Neural cell (in vitro differentiated cells): ENCODE measurements around the gene SMIM26. TPM values are rescaled to one million over a fixed set of nuclear protein-coding genes. Genes with fewer than 3 reads are reported as not detected.

Experiments used
- H2AFZ ChIP-seq: fragments of 200-600, 300-800 bp; sonication (generic), shearing (Covaris generic); 2 replicates; pipeline ENCODE4 v1.6.0; 2014; ENCODE audit warnings: low read depth, mild to moderate bottlenecking, antibody characterized with exemption, low read length, moderate library complexity
- H3F3A ChIP-seq: fragments of 200-600 bp; shearing (Covaris generic); 2 replicates; pipeline ENCODE4 v1.6.1; 2016; ENCODE audit warnings: mild to moderate bottlenecking, moderate library complexity, mixed read lengths, antibody characterized with exemption, low read length; ENCODE audit not compliant: insufficient read depth, poor library complexity, severe bottlenecking
- H3K27ac ChIP-seq: fragments of 200-600, 300-800 bp; sonication (generic), shearing (Covaris generic); 2 replicates; pipeline ENCODE4 v1.5.1; 2014; ENCODE audit warnings: mild to moderate bottlenecking, low read length, moderate library complexity
- H3K27me3 ChIP-seq: fragments of 300-800, 200-600 bp; sonication (generic), shearing (Covaris generic); 2 replicates; pipeline ENCODE4 v1.6.0; 2014; ENCODE audit warnings: mild to moderate bottlenecking, low read depth, low read length, moderate library complexity; ENCODE audit not compliant: insufficient read depth
- H3K36me3 ChIP-seq: fragments of 300-800, 200-600 bp; sonication (generic), shearing (Covaris generic); 2 replicates; pipeline ENCODE4 v1.5.1; 2014; ENCODE audit warnings: mild to moderate bottlenecking, antibody characterized with exemption, low read length, moderate library complexity; ENCODE audit not compliant: insufficient read depth
- H3K4me2 ChIP-seq: fragments of 300-800, 200-600 bp; sonication (generic), shearing (Covaris generic); 2 replicates; pipeline ENCODE4 v1.6.0; 2014; ENCODE audit warnings: mild to moderate bottlenecking, low read length
- H3K4me3 ChIP-seq: fragments of 300-800, 200-600 bp; sonication (generic), shearing (Covaris generic); 2 replicates; pipeline ENCODE4 v1.5.1; 2014; ENCODE audit warnings: mild to moderate bottlenecking, low read length, moderate library complexity
- H3K79me2 ChIP-seq: fragments of 200-600 bp; shearing (Covaris generic); replicated peaks from 2 replicates; pipeline ENCODE4 v1.6.0; 2014; ENCODE audit warnings: mild to moderate bottlenecking, low read length, moderate library complexity; ENCODE audit not compliant: insufficient read depth
- H3K9ac ChIP-seq: fragments of 300-800, 200-600 bp; sonication (generic), shearing (Covaris generic); 2 replicates; pipeline ENCODE4 v1.6.1; 2016; ENCODE audit warnings: mild to moderate bottlenecking, low read length, mixed read lengths
- H3K9me2 ChIP-seq: fragments of 200-600 bp; shearing (Covaris generic); 2 replicates; pipeline ENCODE4 v1.6.1; 2016; ENCODE audit warnings: mild to moderate bottlenecking, low read length, mixed read lengths; ENCODE audit not compliant: insufficient read depth
- H3K9me3 ChIP-seq: fragments of 200-600, 300-800 bp; sonication (generic), shearing (Covaris generic); 2 replicates; pipeline ENCODE4 v1.6.1; 2016; ENCODE audit warnings: mild to moderate bottlenecking, mixed run types, low read length, moderate library complexity, mixed read lengths
- H4K20me1 ChIP-seq: fragments of 200-600 bp; shearing (Covaris generic); 2 replicates; pipeline ENCODE4 v1.6.1; 2016; ENCODE audit warnings: mild to moderate bottlenecking, mixed run types; ENCODE audit not compliant: insufficient read depth
- EP300 ChIP-seq: fragments of 450-650 bp; conservative IDR thresholded peaks from 2 replicates; pipeline ENCODE4 v1.6.1; 2014; ENCODE audit warnings: antibody characterized with exemption, mild to moderate bottlenecking, moderate library complexity; ENCODE audit not compliant: poor library complexity, severe bottlenecking
- EZH2 ChIP-seq: fragments of 200-600, 300-800 bp; shearing (Covaris generic), sonication (generic); IDR thresholded peaks from 2 replicates; pipeline ENCODE4 v1.6.1; 2014; ENCODE audit warnings: antibody characterized with exemption, low read length, borderline replicate concordance, mild to moderate bottlenecking; ENCODE audit not compliant: insufficient read depth, poor library complexity, severe bottlenecking
- MXI1 ChIP-seq: fragments of 450-650 bp; conservative IDR thresholded peaks from 2 replicates; pipeline ENCODE4 v1.6.1; 2014; ENCODE audit warnings: antibody characterized with exemption, mild to moderate bottlenecking; ENCODE audit not compliant: poor library complexity, severe bottlenecking
- POLR2AphosphoS5 ChIP-seq: IDR thresholded peaks from 2 replicates; pipeline ENCODE4 v1.6.1; 2012
- RAD21 ChIP-seq: fragments of 450-650 bp; conservative IDR thresholded peaks from 2 replicates; pipeline ENCODE4 v1.6.1; 2014; ENCODE audit warnings: antibody characterized with exemption, mild to moderate bottlenecking, moderate library complexity
- SMC3 ChIP-seq: fragments of 450-650 bp; conservative IDR thresholded peaks from 2 replicates; pipeline ENCODE4 v1.6.1; 2014; ENCODE audit warnings: antibody characterized with exemption, mild to moderate bottlenecking, moderate library complexity; ENCODE audit not compliant: poor library complexity
- TAF1 ChIP-seq: IDR thresholded peaks from 2 replicates; pipeline ENCODE4 v1.6.1; 2012; ENCODE audit warnings: low read depth
- polyA plus RNA-seq: library from polyadenylated mRNA; depleted of rRNA; stranded (reverse); fragments of >200 nt; gene quantifications from 2 replicates; pipeline ENCODE4 v1.2.3, GENCODE V29; 2014
- TF ChIP-seq, protein P1 (sequence below): IDR thresholded peaks from 2 replicates; pipeline ENCODE4 v1.6.1; 2012; ENCODE audit warnings: borderline replicate concordance
- TF ChIP-seq, protein P2 (sequence below): fragments of 450-650 bp; IDR thresholded peaks from 2 replicates; pipeline ENCODE4 v1.5.1; 2014; ENCODE audit warnings: antibody characterized with exemption, mild to moderate bottlenecking, moderate library complexity; ENCODE audit not compliant: poor library complexity, severe bottlenecking

The SMIM26 gene
- polyA plus RNA-seq, 1 donor from 2014 or later: 215 TPM

DNA sequence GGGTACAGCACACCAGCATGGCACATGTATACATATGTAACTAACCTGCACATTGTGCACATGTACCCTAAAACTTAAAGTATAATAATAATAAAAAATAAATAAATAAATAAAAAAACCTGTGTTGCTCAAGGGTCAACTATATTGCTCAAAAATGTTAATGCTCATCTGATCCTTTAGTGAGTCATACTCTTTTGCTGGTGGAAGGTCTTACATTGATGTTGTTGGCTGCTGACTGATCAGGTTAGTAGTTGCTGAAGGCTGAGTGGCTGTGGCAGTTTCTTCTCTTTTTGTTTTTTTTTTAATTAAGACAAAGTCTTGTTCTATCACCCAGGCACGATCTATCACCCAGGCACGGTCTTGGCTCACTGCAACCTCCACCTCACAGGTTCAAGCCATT is 29.6 kb upstream of the SMIM26 start:
- H3K36me3 ChIP-seq: peaks cover 8% of the 10 kb centered on the region

GRCh38 chr20:18541741-18542140 is 25.5 kb upstream of the SMIM26 start:
- H3K9me2 ChIP-seq: no peaks in the 10 kb centered on the region
- H3K27ac ChIP-seq: no peak overlapping the region
- H3K36me3 ChIP-seq: peaks cover 9% of the 10 kb centered on the region
- no peak overlapping the region for H3K4me2 ChIP-seq
- no peak overlapping the region for H3K9ac ChIP-seq
- no peaks in the 10 kb centered on the region for H4K20me1 ChIP-seq
- no peak overlapping the region for H2AFZ ChIP-seq
- H3K79me2 ChIP-seq: no peaks in the 10 kb centered on the region
- no peaks in the 10 kb centered on the region for H3K9me3 ChIP-seq
- no peak overlapping the region for H3K4me3 ChIP-seq
- TF ChIP-seq, protein P1, sequence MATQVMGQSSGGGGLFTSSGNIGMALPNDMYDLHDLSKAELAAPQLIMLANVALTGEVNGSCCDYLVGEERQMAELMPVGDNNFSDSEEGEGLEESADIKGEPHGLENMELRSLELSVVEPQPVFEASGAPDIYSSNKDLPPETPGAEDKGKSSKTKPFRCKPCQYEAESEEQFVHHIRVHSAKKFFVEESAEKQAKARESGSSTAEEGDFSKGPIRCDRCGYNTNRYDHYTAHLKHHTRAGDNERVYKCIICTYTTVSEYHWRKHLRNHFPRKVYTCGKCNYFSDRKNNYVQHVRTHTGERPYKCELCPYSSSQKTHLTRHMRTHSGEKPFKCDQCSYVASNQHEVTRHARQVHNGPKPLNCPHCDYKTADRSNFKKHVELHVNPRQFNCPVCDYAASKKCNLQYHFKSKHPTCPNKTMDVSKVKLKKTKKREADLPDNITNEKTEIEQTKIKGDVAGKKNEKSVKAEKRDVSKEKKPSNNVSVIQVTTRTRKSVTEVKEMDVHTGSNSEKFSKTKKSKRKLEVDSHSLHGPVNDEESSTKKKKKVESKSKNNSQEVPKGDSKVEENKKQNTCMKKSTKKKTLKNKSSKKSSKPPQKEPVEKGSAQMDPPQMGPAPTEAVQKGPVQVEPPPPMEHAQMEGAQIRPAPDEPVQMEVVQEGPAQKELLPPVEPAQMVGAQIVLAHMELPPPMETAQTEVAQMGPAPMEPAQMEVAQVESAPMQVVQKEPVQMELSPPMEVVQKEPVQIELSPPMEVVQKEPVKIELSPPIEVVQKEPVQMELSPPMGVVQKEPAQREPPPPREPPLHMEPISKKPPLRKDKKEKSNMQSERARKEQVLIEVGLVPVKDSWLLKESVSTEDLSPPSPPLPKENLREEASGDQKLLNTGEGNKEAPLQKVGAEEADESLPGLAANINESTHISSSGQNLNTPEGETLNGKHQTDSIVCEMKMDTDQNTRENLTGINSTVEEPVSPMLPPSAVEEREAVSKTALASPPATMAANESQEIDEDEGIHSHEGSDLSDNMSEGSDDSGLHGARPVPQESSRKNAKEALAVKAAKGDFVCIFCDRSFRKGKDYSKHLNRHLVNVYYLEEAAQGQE: no peak
- TF ChIP-seq SMC3 (no peak), MXI1 (no peak), TAF1 (no peak), POLR2AphosphoS5 (no peak), EP300 (no peak), EZH2 (no peak)
- no peaks in the 10 kb centered on the region for H3F3A ChIP-seq
- H3K27me3 ChIP-seq: no peaks in the 10 kb centered on the region

More for the DNA sequence above, 29.6 kb upstream of the SMIM26 start:
- Histone ChIP-seq H3K27me3 (no peaks in the 10 kb centered on the region), H3K4me3 (no peak overlapping the region), H3F3A (no peaks in the 10 kb centered on the region), H3K9me2 (no peaks in the 10 kb centered on the region), H3K79me2 (no peaks in the 10 kb centered on the region), H4K20me1 (no peaks in the 10 kb centered on the region), H2AFZ (no peak overlapping the region), H3K9me3 (no peaks in the 10 kb centered on the region), H3K4me2 (no peak overlapping the region), H3K9ac (no peak overlapping the region), H3K27ac (no peak overlapping the region)
- TF ChIP-seq, protein P2, sequence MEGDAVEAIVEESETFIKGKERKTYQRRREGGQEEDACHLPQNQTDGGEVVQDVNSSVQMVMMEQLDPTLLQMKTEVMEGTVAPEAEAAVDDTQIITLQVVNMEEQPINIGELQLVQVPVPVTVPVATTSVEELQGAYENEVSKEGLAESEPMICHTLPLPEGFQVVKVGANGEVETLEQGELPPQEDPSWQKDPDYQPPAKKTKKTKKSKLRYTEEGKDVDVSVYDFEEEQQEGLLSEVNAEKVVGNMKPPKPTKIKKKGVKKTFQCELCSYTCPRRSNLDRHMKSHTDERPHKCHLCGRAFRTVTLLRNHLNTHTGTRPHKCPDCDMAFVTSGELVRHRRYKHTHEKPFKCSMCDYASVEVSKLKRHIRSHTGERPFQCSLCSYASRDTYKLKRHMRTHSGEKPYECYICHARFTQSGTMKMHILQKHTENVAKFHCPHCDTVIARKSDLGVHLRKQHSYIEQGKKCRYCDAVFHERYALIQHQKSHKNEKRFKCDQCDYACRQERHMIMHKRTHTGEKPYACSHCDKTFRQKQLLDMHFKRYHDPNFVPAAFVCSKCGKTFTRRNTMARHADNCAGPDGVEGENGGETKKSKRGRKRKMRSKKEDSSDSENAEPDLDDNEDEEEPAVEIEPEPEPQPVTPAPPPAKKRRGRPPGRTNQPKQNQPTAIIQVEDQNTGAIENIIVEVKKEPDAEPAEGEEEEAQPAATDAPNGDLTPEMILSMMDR: no peak
- TF ChIP-seq EP300: no peak
- no peak for TF ChIP-seq MXI1
- no peak for TF ChIP-seq TAF1
- TF ChIP-seq, protein P1: no peak
- TF ChIP-seq RAD21: no peak
- TF ChIP-seq SMC3: no peak
- TF ChIP-seq EZH2: no peak
- TF ChIP-seq POLR2AphosphoS5: no peak
